ENCODE results near the gene ADGRA1.

The ADGRA1 gene

DNA sequence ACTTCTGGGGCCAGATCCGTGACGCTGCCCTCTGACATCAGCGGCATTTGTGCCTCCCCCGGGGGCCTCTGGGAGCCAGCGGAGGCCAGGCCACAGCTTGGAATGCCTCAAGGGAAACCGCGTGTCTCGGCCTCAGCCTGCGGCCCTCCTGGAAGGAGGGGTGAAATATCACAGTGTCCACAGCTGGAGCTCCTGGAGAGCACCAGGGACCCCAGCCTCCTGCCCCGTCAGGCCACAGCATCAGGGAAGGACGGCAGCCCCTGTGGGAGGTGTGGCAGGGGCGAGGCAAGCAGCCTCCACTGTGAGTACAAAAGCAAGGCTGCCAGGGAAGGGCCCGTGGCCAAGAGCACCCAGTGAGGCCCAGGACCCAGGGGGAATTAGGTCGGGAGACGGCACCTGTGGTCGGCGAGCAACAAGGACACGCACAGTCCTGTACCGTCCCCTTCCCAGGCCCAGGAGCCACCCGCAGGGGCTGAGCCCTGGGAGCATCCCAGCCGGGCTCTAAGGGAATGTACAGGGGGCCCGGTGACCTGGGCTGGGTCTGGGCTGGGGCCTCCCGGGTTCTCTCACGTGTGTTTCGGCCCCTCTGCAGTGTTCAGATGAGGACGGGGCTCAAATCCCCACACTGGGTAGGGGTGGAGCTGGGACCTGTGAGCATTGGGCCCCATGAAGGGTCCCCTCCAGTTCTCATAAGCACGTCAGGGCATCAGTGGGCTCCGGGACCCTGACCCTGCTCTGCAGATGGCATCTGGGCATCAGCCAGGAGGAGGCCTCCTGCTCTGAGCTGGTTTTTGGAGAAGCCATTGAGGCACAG lies 53.6 kb downstream of the ADGRA1 start (continued):
- TF ChIP-seq, protein P1, sequence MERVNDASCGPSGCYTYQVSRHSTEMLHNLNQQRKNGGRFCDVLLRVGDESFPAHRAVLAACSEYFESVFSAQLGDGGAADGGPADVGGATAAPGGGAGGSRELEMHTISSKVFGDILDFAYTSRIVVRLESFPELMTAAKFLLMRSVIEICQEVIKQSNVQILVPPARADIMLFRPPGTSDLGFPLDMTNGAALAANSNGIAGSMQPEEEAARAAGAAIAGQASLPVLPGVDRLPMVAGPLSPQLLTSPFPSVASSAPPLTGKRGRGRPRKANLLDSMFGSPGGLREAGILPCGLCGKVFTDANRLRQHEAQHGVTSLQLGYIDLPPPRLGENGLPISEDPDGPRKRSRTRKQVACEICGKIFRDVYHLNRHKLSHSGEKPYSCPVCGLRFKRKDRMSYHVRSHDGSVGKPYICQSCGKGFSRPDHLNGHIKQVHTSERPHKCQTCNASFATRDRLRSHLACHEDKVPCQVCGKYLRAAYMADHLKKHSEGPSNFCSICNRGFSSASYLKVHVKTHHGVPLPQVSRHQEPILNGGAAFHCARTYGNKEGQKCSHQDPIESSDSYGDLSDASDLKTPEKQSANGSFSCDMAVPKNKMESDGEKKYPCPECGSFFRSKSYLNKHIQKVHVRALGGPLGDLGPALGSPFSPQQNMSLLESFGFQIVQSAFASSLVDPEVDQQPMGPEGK (CRISPR knock-in tag; IDR thresholded peaks at IDR 0.05; ENCODE audit: borderline replicate concordance): no peak

DNA sequence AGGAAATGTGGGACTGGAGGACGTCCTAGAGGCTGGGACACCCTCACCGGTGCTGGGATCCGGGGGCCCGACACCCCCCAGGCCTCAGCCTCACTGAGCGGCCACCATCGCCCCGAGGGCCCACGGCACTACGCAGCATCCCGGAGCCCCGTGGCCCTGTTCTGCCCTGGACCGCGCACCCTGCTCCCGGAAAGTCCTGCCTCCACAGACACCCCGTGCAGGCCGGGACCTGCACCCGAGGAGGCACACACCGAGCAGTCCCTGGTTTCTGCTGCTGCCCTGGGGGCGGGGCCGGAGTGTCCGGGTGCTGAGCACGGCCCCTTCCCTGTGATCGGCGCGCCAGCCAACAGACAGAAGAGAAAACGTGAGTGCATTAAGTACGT lies 54.2 kb downstream of the ADGRA1 start:
- ATAC-seq: no peak
- no peak for TF ChIP-seq PPARA (CRISPR knock-in tag; IDR thresholded peaks at IDR 0.05; ENCODE audit: borderline replicate concordance)
- no peak for TF ChIP-seq ZNF565 (CRISPR knock-in tag; conservative IDR thresholded peaks at IDR 0.05; ENCODE audit: low read depth)
- TF ChIP-seq, protein P2, sequence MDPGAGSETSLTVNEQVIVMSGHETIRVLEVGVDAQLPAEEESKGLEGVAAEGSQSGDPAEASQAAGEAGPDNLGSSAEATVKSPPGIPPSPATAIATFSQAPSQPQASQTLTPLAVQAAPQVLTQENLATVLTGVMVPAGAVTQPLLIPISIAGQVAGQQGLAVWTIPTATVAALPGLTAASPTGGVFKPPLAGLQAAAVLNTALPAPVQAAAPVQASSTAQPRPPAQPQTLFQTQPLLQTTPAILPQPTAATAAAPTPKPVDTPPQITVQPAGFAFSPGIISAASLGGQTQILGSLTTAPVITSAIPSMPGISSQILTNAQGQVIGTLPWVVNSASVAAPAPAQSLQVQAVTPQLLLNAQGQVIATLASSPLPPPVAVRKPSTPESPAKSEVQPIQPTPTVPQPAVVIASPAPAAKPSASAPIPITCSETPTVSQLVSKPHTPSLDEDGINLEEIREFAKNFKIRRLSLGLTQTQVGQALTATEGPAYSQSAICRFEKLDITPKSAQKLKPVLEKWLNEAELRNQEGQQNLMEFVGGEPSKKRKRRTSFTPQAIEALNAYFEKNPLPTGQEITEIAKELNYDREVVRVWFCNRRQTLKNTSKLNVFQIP (CRISPR knock-in tag; IDR thresholded peaks at IDR 0.05; ENCODE audit: borderline replicate concordance, low read depth): no peak
- no peak for TF ChIP-seq ARNTL (CRISPR knock-in tag; IDR thresholded peaks at IDR 0.05; ENCODE audit: borderline replicate concordance, low read depth)
- TF ChIP-seq SNAI2 (CRISPR knock-in tag; IDR thresholded peaks at IDR 0.05): no peak
- no peak for TF ChIP-seq GLIS3 (CRISPR knock-in tag; IDR thresholded peaks at IDR 0.05)
- TF ChIP-seq ZNF8 (CRISPR knock-in tag; IDR thresholded peaks at IDR 0.05): no peak
- no peak for TF ChIP-seq ISL1 (CRISPR knock-in tag; IDR thresholded peaks at IDR 0.05)
- no peak for TF ChIP-seq TOX (CRISPR knock-in tag; IDR thresholded peaks at IDR 0.05; ENCODE audit: borderline replicate concordance)
- TF ChIP-seq, protein P3, sequence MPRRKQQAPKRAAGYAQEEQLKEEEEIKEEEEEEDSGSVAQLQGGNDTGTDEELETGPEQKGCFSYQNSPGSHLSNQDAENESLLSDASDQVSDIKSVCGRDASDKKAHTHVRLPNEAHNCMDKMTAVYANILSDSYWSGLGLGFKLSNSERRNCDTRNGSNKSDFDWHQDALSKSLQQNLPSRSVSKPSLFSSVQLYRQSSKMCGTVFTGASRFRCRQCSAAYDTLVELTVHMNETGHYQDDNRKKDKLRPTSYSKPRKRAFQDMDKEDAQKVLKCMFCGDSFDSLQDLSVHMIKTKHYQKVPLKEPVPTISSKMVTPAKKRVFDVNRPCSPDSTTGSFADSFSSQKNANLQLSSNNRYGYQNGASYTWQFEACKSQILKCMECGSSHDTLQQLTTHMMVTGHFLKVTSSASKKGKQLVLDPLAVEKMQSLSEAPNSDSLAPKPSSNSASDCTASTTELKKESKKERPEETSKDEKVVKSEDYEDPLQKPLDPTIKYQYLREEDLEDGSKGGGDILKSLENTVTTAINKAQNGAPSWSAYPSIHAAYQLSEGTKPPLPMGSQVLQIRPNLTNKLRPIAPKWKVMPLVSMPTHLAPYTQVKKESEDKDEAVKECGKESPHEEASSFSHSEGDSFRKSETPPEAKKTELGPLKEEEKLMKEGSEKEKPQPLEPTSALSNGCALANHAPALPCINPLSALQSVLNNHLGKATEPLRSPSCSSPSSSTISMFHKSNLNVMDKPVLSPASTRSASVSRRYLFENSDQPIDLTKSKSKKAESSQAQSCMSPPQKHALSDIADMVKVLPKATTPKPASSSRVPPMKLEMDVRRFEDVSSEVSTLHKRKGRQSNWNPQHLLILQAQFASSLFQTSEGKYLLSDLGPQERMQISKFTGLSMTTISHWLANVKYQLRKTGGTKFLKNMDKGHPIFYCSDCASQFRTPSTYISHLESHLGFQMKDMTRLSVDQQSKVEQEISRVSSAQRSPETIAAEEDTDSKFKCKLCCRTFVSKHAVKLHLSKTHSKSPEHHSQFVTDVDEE (CRISPR knock-in tag; IDR thresholded peaks at IDR 0.05): no peak
- TF ChIP-seq BACH2 (CRISPR knock-in tag; IDR thresholded peaks at IDR 0.05; ENCODE audit: borderline replicate concordance): no peak

DNA sequence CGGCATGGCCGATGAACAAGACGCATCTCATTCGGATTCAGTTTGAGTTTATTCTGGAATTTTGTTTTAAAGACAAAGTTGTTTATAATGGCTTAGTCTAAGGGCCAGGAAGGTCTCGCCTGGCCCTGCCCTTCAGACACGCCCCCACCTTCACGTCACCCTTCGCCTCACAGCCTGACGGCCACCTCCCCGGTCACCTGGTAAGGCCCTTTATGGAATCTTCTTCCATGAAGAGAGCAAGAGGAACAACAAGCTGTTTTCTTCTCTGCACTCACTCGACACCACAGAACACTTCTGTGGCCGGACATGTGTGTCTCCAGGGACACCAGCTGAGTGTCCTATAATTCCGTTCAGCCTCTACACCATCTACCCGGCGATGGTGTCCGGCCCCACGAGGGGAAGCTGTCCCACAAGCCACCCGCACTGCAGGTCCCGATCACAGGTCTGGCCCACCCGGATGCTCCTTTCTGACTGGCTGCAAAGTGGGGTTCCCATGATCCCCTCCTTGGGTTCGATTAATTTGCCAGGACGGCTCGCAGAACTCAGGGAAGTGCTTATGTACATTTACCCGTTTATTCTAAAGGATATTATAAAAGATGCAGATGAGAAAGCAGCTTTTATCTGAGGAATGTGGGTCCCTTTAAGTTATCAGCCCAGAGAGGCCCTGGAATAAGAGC lies 54.9 kb downstream of the ADGRA1 start:
- TF ChIP-seq TCF4 (CRISPR knock-in tag; IDR thresholded peaks at IDR 0.05; ENCODE audit: borderline replicate concordance): no peak
- no peak for TF ChIP-seq SNAI2 (CRISPR knock-in tag; IDR thresholded peaks at IDR 0.05)
- TF ChIP-seq ARNTL (CRISPR knock-in tag; IDR thresholded peaks at IDR 0.05; ENCODE audit: borderline replicate concordance, low read depth): no peak
- no peak for TF ChIP-seq PPARA (CRISPR knock-in tag; IDR thresholded peaks at IDR 0.05; ENCODE audit: borderline replicate concordance)
- TF ChIP-seq ZNF70 (CRISPR knock-in tag; IDR thresholded peaks at IDR 0.05): no peak
- no peak for TF ChIP-seq CSDC2 (CRISPR knock-in tag; IDR thresholded peaks at IDR 0.05)
- TF ChIP-seq ZNF8 (CRISPR knock-in tag; IDR thresholded peaks at IDR 0.05): no peak
- TF ChIP-seq, protein P1 (CRISPR knock-in tag; IDR thresholded peaks at IDR 0.05; ENCODE audit: borderline replicate concordance): no peak
- TF ChIP-seq, protein P4, sequence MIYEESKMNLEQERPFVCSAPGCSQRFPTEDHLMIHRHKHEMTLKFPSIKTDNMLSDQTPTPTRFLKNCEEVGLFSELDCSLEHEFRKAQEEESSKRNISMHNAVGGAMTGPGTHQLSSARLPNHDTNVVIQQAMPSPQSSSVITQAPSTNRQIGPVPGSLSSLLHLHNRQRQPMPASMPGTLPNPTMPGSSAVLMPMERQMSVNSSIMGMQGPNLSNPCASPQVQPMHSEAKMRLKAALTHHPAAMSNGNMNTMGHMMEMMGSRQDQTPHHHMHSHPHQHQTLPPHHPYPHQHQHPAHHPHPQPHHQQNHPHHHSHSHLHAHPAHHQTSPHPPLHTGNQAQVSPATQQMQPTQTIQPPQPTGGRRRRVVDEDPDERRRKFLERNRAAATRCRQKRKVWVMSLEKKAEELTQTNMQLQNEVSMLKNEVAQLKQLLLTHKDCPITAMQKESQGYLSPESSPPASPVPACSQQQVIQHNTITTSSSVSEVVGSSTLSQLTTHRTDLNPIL (CRISPR knock-in tag; IDR thresholded peaks at IDR 0.05; ENCODE audit: low read depth): no peak
- TF ChIP-seq, protein P5, sequence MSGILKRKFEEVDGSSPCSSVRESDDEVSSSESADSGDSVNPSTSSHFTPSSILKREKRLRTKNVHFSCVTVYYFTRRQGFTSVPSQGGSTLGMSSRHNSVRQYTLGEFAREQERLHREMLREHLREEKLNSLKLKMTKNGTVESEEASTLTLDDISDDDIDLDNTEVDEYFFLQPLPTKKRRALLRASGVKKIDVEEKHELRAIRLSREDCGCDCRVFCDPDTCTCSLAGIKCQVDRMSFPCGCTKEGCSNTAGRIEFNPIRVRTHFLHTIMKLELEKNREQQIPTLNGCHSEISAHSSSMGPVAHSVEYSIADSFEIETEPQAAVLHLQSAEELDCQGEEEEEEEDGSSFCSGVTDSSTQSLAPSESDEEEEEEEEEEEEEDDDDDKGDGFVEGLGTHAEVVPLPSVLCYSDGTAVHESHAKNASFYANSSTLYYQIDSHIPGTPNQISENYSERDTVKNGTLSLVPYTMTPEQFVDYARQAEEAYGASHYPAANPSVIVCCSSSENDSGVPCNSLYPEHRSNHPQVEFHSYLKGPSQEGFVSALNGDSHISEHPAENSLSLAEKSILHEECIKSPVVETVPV (CRISPR knock-in tag; IDR thresholded peaks at IDR 0.05): no peak
- TF ChIP-seq GLIS3 (CRISPR knock-in tag; IDR thresholded peaks at IDR 0.05): no peak
- no peak for TF ChIP-seq ZNF565 (CRISPR knock-in tag; conservative IDR thresholded peaks at IDR 0.05; ENCODE audit: low read depth)
- TF ChIP-seq TOX (CRISPR knock-in tag; IDR thresholded peaks at IDR 0.05; ENCODE audit: borderline replicate concordance): no peak
- TF ChIP-seq ZFP30 (CRISPR knock-in tag; IDR thresholded peaks at IDR 0.05): no peak
- TF ChIP-seq, protein P2 (CRISPR knock-in tag; IDR thresholded peaks at IDR 0.05; ENCODE audit: borderline replicate concordance, low read depth): no peak
- no peak for TF ChIP-seq ISL1 (CRISPR knock-in tag; IDR thresholded peaks at IDR 0.05)
- no peak for TF ChIP-seq BACH2 (CRISPR knock-in tag; IDR thresholded peaks at IDR 0.05; ENCODE audit: borderline replicate concordance)
- ATAC-seq: no peak
